HFFc6 (cell line): Measurements from ENCODE around the gene HPCAL4. TPM values are rescaled to one million over a fixed set of nuclear protein-coding genes. Genes with fewer than 3 reads are reported as not detected.

Source experiments
- DNase-seq: peaks from one replicate; pipeline ENCODE4 v3.0.0-alpha.2; 2018
- H3K27ac Mint-ChIP-seq: 2 replicates; pipeline ENCODE4 v1.8.0; 2020; ENCODE audit warnings: mild to moderate bottlenecking, mixed read lengths
- H3K27me3 Mint-ChIP-seq: 2 replicates; pipeline ENCODE4 v1.8.0; 2021; ENCODE audit warnings: mild to moderate bottlenecking, moderate library complexity, mixed read lengths; ENCODE audit not compliant: insufficient read depth
- H3K36me3 Mint-ChIP-seq: 2 replicates; pipeline ENCODE4 v1.8.0; 2021; ENCODE audit warnings: low read depth, mixed read lengths
- H3K4me1 Mint-ChIP-seq: 2 replicates; pipeline ENCODE4 v1.8.0; 2020; ENCODE audit warnings: low read depth, mixed read lengths
- H3K4me3 Mint-ChIP-seq: 2 replicates; pipeline ENCODE4 v1.8.0; 2020; ENCODE audit warnings: mild to moderate bottlenecking, moderate library complexity, mixed read lengths
- H3K9me3 Mint-ChIP-seq: 2 replicates; pipeline ENCODE4 v1.8.0; 2020; ENCODE audit warnings: mild to moderate bottlenecking, mixed read lengths
- total RNA-seq, 6 experiments: library from RNA; stranded (reverse); fragmentation: NEBNext Ultra II Directional; extraction: Animal tissue kit (Norgen Biotek cat#: 25700); gene quantifications; 2 replicates in 1 of 6; 3 replicates in 5 of 6; pipeline ENCODE4 v1.2.3, GENCODE V29; 2021
- TF ChIP-seq, protein P1 (sequence below): fragments of 200-600 bp; sonication (generic); IDR thresholded peaks from 2 replicates; pipeline ENCODE4 v1.5.0; 2021; ENCODE audit warnings: antibody characterized with exemption, mild to moderate bottlenecking

HPCAL4 gene
- total RNA-seq, 6 experiments from 2014 or later = not detected

- H3K27me3 Mint-ChIP-seq = peaks cover 34% of the 10 kb centered on the region
- peak; percentile 67 for DNase-seq
Measured at GRCh38 chr1:39653546-39654031, 37.6 kb downstream of the HPCAL4 start.

DNA sequence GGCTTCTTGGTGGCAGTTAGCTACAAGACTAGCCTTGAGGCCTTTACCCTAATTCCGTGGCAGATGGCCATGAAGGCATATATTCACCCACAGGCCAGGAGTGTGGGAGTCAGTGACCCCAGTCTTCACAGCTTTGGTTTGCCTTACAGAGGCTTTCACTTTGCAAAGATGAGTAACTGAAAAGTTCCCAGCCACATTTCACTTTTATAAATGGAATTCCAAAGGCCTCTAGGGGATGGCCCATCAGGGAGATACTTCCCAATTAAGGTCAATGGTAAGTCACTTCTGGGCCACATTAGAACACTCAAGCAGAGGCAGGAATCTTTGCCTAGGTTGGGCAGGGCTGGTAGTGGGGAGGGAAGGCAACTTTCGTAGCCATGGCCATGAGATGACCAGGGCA lies 38.7 kb downstream of the HPCAL4 start:
- no peak overlapping the region for H3K27ac Mint-ChIP-seq
- TF ChIP-seq, protein P1, sequence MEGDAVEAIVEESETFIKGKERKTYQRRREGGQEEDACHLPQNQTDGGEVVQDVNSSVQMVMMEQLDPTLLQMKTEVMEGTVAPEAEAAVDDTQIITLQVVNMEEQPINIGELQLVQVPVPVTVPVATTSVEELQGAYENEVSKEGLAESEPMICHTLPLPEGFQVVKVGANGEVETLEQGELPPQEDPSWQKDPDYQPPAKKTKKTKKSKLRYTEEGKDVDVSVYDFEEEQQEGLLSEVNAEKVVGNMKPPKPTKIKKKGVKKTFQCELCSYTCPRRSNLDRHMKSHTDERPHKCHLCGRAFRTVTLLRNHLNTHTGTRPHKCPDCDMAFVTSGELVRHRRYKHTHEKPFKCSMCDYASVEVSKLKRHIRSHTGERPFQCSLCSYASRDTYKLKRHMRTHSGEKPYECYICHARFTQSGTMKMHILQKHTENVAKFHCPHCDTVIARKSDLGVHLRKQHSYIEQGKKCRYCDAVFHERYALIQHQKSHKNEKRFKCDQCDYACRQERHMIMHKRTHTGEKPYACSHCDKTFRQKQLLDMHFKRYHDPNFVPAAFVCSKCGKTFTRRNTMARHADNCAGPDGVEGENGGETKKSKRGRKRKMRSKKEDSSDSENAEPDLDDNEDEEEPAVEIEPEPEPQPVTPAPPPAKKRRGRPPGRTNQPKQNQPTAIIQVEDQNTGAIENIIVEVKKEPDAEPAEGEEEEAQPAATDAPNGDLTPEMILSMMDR = no peak

More at GRCh38 chr1:39653546-39654031, 37.6 kb downstream of the HPCAL4 start:
- no peaks in the 10 kb centered on the region for H3K9me3 Mint-ChIP-seq
- peaks cover 9% of the 10 kb centered on the region; the same call in 1 of the 2 replicates for H3K4me1 Mint-ChIP-seq
- H3K4me3 Mint-ChIP-seq = no peak overlapping the region
- TF ChIP-seq, protein P1 = peak; percentile 97
- no peak overlapping the region for H3K27ac Mint-ChIP-seq
- H3K36me3 Mint-ChIP-seq = no peaks in the 10 kb centered on the region

GRCh38 chr1:39652105-39652504 lies 39.1 kb downstream of the HPCAL4 start:
- Mint-ChIP-seq H3K27ac (no peak overlapping the region), H3K4me3 (no peak overlapping the region)
- DNase-seq = no peak

More for the DNA sequence above, 38.7 kb downstream of the HPCAL4 start:
- peaks cover 29% of the 10 kb centered on the region for H3K27me3 Mint-ChIP-seq
- H3K9me3 Mint-ChIP-seq = no peaks in the 10 kb centered on the region
- DNase-seq = no peak
- H3K36me3 Mint-ChIP-seq = no peaks in the 10 kb centered on the region
- H3K4me3 Mint-ChIP-seq = no peak overlapping the region
- H3K4me1 Mint-ChIP-seq = peaks cover 5% of the 10 kb centered on the region; the same call in 1 of the 2 replicates

DNA sequence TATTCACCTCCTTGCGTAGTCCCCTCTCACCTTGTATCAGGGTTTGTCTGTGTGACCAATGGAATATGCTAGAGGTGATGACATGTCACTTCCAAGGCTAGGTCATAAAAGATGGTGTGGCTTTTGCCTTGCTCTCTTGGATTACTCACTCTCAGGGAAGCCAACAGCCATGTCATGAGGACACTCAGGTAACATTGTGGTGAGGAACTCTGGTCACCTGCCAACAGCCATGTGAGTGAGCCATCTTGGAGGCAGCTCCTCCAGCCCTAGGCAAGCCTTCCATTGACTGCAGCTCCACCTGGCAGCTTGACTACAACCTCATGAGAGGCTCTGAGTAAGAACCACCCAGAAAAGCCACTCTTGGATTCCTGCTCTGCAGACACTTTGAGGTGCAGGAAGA lies 40.8 kb downstream of the HPCAL4 start:
- H3K27ac Mint-ChIP-seq = no peak overlapping the region
- H3K4me1 Mint-ChIP-seq = peaks cover 12% of the 10 kb centered on the region
- no peaks in the 10 kb centered on the region for H3K36me3 Mint-ChIP-seq
- DNase-seq = no peak
- peaks cover 17% of the 10 kb centered on the region for H3K27me3 Mint-ChIP-seq
- no peak overlapping the region for H3K4me3 Mint-ChIP-seq
- TF ChIP-seq, protein P1 = no peak
- no peaks in the 10 kb centered on the region for H3K9me3 Mint-ChIP-seq

More at GRCh38 chr1:39652105-39652504, 39.1 kb downstream of the HPCAL4 start:
- no peaks in the 10 kb centered on the region for H3K9me3 Mint-ChIP-seq
- peaks cover 3% of the 10 kb centered on the region; the same call in 1 of the 2 replicates for H3K4me1 Mint-ChIP-seq
- no peaks in the 10 kb centered on the region for H3K36me3 Mint-ChIP-seq
- H3K27me3 Mint-ChIP-seq = peaks cover 26% of the 10 kb centered on the region
- TF ChIP-seq, protein P1 = no peak

- Mint-ChIP-seq H3K4me3 (no peak overlapping the region), H3K27ac (no peak overlapping the region), H3K36me3 (no peaks in the 10 kb centered on the region), H3K27me3 (peaks cover 15% of the 10 kb centered on the region), H3K4me1 (peaks cover 12% of the 10 kb centered on the region), H3K9me3 (no peaks in the 10 kb centered on the region)
- no peak for DNase-seq
- TF ChIP-seq, protein P1 = no peak
Measured at GRCh38 chr1:39649636-39650185, 41.5 kb downstream of the HPCAL4 start.
